ENCODE measurements around the gene TMEM239.

The TMEM239 gene

GRCh38 chr20:2859330-2860121 is 43.4 kb downstream of the TMEM239 start:
- Histone ChIP-seq H3K36me3 (ENCODE audit: insufficient read depth) (no peaks in the 10 kb centered on the region), H3K4me2 (no peak overlapping the region)

DNA sequence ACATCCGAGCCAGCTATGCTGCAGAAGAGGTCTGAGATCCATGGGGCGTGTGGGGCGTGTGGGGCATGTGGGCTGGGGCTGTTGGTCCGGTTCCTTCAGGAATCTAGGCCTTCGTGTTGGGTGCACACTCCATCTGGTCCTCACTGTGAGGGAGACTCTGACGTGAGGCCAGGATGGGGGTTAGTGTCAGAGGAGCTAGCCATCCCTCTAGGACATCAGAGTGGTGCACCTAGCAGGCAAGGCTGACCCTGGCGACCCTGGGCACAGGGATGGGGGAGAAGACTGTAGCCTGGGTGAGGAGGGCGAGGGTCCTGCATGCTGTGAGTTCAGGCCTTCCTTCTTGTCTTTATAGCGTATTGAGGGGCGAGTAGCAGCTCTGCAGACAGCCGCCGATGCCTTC is 48.5 kb downstream of the TMEM239 start:
- H3K4me2 ChIP-seq: no peak overlapping the region
- no peak overlapping the region for H3K27ac ChIP-seq
- TF ChIP-seq, protein P1, sequence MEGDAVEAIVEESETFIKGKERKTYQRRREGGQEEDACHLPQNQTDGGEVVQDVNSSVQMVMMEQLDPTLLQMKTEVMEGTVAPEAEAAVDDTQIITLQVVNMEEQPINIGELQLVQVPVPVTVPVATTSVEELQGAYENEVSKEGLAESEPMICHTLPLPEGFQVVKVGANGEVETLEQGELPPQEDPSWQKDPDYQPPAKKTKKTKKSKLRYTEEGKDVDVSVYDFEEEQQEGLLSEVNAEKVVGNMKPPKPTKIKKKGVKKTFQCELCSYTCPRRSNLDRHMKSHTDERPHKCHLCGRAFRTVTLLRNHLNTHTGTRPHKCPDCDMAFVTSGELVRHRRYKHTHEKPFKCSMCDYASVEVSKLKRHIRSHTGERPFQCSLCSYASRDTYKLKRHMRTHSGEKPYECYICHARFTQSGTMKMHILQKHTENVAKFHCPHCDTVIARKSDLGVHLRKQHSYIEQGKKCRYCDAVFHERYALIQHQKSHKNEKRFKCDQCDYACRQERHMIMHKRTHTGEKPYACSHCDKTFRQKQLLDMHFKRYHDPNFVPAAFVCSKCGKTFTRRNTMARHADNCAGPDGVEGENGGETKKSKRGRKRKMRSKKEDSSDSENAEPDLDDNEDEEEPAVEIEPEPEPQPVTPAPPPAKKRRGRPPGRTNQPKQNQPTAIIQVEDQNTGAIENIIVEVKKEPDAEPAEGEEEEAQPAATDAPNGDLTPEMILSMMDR (conservative IDR thresholded peaks at IDR 0.05; ENCODE audit: low read depth, low read length): no peak
- H3K4me1 ChIP-seq (ENCODE audit: low read depth, poor library complexity, severe bottlenecking): no peaks in the 10 kb centered on the region
- no peaks in the 10 kb centered on the region for H3K79me2 ChIP-seq (ENCODE audit: insufficient read depth, low read depth)
- no peak overlapping the region for H3K4me3 ChIP-seq (IDR thresholded peaks at IDR 0.05; ENCODE audit: insufficient read depth, low read depth, low read length)
- no peaks in the 10 kb centered on the region for H4K20me1 ChIP-seq (ENCODE audit: insufficient read depth)
- no peak overlapping the region for H3K9ac ChIP-seq
- H3K27me3 ChIP-seq (ENCODE audit: insufficient read depth, low read depth): no peaks in the 10 kb centered on the region
- H3K36me3 ChIP-seq (ENCODE audit: insufficient read depth): no peaks in the 10 kb centered on the region
- H2AFZ ChIP-seq (ENCODE audit: low read depth): no peak overlapping the region

More at GRCh38 chr20:2859330-2860121, 43.4 kb downstream of the TMEM239 start:
- TF ChIP-seq, protein P1 (conservative IDR thresholded peaks at IDR 0.05; ENCODE audit: low read depth, low read length): no peak
- Histone ChIP-seq H3K4me3 (IDR thresholded peaks at IDR 0.05; ENCODE audit: insufficient read depth, low read depth, low read length) (no peak overlapping the region), H3K27me3 (ENCODE audit: insufficient read depth, low read depth) (no peaks in the 10 kb centered on the region), H3K9ac (no peak overlapping the region), H3K27ac (no peak overlapping the region), H4K20me1 (ENCODE audit: insufficient read depth) (no peaks in the 10 kb centered on the region), H3K4me1 (ENCODE audit: low read depth, poor library complexity, severe bottlenecking) (no peaks in the 10 kb centered on the region), H2AFZ (ENCODE audit: low read depth) (no peak overlapping the region), H3K79me2 (ENCODE audit: insufficient read depth, low read depth) (no peaks in the 10 kb centered on the region)

DNA sequence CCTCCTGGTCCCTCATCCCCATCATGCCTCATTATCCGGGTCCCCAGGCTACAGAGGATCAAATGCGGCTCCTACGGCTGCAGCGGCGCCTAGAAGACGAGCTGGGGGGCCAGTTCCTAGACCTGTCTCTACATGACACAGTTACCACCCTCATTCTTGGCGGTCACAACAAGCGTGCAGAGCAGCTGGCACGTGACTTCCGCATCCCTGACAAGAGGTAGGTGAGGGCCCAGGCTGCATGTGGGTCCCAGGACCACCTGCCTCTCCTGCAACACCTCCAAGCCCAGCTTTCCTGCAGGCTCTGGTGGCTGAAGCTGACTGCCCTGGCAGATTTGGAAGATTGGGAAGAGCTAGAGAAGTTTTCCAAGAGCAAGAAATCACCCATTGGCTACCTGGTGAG is 48.9 kb downstream of the TMEM239 start:
- TF ChIP-seq, protein P1 (conservative IDR thresholded peaks at IDR 0.05; ENCODE audit: low read depth, low read length): no peak
- no peak overlapping the region for H3K4me2 ChIP-seq
- H3K4me1 ChIP-seq (ENCODE audit: low read depth, poor library complexity, severe bottlenecking): no peaks in the 10 kb centered on the region
- no peak overlapping the region for H3K27ac ChIP-seq
- no peak overlapping the region for H3K4me3 ChIP-seq (IDR thresholded peaks at IDR 0.05; ENCODE audit: insufficient read depth, low read depth, low read length)
- H3K36me3 ChIP-seq (ENCODE audit: insufficient read depth): no peaks in the 10 kb centered on the region
- no peaks in the 10 kb centered on the region for H3K27me3 ChIP-seq (ENCODE audit: insufficient read depth, low read depth)
- H2AFZ ChIP-seq (ENCODE audit: low read depth): no peak overlapping the region
- H4K20me1 ChIP-seq (ENCODE audit: insufficient read depth): no peaks in the 10 kb centered on the region
- H3K9ac ChIP-seq: no peak overlapping the region
- H3K79me2 ChIP-seq (ENCODE audit: insufficient read depth, low read depth): no peaks in the 10 kb centered on the region

DNA sequence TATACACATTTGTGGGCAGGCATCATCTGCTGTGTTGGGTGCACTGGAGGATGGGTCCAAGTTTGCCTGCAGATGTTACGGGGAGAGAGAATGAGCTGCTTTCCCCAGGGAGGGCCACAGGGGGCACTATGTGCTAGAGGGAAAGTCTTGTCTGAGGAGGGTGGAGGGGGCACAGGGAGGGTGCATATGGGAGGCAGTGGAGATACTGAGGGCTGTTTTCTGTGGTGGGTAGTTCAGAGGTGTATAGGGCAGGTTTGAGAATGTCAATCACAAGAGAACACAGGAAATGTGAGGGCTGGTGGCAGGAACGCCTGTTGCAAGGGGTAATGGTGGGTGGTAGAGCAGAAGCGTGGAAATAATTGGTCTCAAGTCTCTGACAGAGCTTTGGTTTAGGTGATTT is 49.5 kb downstream of the TMEM239 start:
- Histone ChIP-seq H3K4me3 (IDR thresholded peaks at IDR 0.05; ENCODE audit: insufficient read depth, low read depth, low read length) (no peak overlapping the region), H3K36me3 (ENCODE audit: insufficient read depth) (no peaks in the 10 kb centered on the region), H2AFZ (ENCODE audit: low read depth) (no peak overlapping the region), H3K4me1 (ENCODE audit: low read depth, poor library complexity, severe bottlenecking) (no peaks in the 10 kb centered on the region), H3K79me2 (ENCODE audit: insufficient read depth, low read depth) (no peaks in the 10 kb centered on the region), H4K20me1 (ENCODE audit: insufficient read depth) (no peaks in the 10 kb centered on the region), H3K27ac (no peak overlapping the region), H3K9ac (no peak overlapping the region), H3K27me3 (ENCODE audit: insufficient read depth, low read depth) (no peaks in the 10 kb centered on the region), H3K4me2 (no peak overlapping the region)
- TF ChIP-seq, protein P1 (conservative IDR thresholded peaks at IDR 0.05; ENCODE audit: low read depth, low read length): no peak
